Fibroblast of skin of back (primary cell): ENCODE data around the gene SYVN1. TPM values are rescaled to one million over a fixed set of nuclear protein-coding genes. Genes with fewer than 3 reads are reported as not detected.
A peak's percentile ranks its signal among the peaks of the same experiment; 100 is the strongest.
"Not testable (repeated sequence)": the region's sequence is repeated elsewhere in the genome, so short reads cannot be mapped to it uniquely, and the experiment has no call there.

Experiments used
- DNase-seq: peaks from one replicate; pipeline ENCODE4 v3.0.0-alpha.2; 2013
- polyA plus RNA-seq, 2 experiments: library from polyadenylated mRNA; unstranded; fragments of 120-200 nt; gene quantifications; one replicate each; pipeline ENCODE4 v1.2.1, GENCODE V29; 2013; ENCODE audit not compliant: insufficient read length in 2 of 2

Gene SYVN1
- 40.4 TPM for polyA plus RNA-seq (2013, experiment 1 of 2; ENCODE audit: insufficient read length)
- 40.7 TPM for polyA plus RNA-seq (2013, experiment 2 of 2; ENCODE audit: insufficient read length)

DNA sequence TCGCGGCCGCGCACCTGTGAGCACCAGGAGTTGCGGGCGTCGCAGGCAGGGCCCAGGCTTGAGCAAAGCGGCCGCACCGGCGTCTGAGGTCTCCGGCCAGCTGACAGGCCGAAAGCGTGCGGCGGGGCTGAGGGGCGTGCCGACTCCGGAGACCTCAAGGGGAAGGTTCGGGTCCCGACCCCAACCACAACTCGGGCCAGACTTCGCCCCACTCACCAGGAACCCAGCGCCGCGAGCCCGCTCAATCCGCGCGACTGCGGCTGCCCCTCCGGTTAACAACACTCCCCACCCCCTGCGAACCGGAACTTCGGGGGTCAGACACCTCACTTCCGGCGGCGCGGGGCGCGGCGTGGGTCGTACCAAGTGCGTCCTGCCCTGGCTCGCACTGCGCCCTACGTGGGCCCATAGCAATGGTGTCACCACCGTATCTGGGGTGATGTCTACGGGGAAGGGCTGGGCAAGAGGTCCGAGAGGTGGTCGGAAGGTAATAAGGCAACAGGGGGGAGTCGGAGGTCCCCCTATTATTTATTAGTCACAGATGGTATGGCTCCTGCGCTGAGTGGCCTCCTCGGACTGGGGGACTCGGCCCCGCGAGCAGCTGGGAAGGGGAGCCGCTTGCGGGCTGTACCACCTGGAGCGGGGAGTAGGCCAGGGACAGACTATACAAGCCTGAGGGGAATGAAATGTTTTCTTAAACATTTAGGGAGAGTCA is at the start of gene SYVN1:
SYVN1 (minus strand) TSS at position 280 of the 712 bp plus-strand sequence. CDS start 918 bp downstream, outside the sequence.
- DNase-seq, result peak; percentile 91

DNA sequence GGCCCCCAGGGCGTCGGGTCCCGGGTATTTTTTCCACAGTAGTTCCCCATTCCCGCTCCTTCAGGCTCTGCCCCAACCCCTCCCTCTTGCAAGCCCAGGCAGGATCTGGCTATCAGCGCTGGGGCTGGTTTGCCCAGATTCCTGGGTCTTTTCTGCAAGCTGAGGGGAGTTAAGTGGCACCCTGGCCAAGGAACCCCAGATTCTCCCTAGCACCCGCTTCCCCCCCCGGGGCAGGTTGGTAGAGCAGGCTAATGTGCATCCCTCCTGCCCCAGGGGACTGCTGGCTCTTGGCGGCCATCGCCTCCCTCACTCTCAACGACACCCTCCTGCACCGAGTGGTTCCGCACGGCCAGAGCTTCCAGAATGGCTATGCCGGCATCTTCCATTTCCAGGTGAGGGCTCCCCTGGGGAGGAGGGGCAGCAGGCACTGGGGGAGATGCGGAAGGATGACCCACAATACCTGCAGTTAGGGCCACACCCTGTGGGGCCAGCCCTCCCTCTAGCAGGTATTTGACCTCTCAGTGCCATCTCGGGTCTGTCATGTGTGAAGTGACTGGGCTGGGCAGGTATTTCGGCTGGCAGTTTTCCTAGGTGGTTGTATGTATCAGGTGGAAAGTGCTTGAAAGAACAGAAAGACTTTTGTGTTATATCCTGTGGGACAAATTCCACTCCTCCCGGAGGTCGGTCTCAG is 49.0 kb upstream of the SYVN1 start:
- DNase-seq, result no peak

DNA sequence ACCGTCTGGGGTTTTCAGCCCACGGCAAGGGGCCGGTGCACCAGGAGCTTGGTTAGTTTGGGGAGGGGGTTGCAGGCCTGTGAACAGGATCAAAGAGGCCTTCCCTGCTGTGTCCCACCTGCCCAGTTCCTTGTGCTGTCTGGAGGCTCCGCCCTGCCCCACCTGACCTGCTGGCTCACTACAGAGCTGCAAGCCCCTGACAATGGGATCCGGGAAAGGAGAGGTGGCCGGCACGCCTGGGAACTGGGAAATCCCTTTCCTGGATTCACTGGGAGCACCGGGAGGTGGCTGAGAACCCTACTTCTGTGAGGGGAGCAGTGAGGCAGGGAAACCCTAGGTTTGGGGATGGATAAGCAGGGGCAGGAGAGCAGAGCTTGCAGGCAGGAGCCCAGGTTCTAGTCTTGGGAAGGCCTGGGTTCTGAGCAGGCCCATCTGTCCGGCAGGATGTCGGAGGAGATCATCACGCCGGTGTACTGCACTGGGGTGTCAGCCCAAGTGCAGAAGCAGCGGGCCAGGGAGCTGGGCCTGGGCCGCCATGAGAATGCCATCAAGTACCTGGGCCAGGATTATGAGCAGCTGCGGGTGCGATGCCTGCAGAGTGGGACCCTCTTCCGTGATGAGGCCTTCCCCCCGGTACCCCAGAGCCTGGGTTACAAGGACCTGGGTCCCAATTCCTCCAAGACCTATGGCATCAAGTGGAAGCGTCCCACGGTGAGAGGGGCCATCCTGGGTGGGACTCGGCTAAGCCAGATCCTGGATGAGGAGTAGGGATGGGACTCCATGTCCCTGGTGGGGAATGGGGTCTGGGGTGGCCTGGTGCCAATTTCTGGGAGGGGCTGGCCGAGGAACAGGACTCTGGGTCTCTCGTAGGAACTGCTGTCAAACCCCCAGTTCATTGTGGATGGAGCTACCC is 48.2 kb upstream of the SYVN1 start:
- DNase-seq, result peak; percentile 9

DNA sequence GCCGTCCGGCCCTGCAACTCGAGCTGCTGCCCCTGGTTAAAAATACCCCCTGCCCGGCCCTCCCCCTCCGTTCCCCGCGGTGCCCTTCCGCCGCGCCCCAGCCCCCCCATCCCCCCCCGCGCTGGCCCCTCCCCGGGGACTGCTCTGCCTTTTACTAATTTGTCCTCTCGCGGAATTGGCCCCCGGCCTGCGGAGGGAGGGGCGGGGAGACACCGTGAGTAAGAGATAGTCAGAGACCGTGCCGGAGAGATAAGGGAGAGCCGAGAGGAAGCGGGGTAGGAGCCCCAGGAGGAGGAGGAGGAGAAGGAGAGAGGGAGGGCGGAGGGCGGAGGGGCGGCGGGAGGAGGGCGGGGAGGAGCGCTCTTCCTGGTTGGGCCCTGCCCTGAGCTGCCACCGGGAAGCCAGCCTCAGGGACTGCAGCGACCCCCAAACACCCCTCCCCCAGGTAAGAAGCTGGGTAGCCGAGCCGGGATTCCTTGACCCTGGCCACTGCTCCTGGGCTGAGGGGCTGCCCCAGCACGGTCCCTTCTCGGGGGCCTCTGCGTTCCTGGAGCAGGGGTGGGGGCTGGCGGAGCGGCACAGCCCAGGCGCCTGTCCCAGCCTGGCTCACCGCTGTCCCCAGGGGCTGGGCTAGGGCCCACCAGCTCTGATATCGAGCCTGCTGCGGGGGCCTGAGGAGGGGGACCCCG is 47.4 kb upstream of the SYVN1 start, which contains the start of gene CAPN1:
CAPN1 (plus strand) TSS at position 360 of the 689 bp plus-strand sequence. CDS start 774 bp downstream, outside the sequence.
- peak; percentile 95 for DNase-seq

DNA sequence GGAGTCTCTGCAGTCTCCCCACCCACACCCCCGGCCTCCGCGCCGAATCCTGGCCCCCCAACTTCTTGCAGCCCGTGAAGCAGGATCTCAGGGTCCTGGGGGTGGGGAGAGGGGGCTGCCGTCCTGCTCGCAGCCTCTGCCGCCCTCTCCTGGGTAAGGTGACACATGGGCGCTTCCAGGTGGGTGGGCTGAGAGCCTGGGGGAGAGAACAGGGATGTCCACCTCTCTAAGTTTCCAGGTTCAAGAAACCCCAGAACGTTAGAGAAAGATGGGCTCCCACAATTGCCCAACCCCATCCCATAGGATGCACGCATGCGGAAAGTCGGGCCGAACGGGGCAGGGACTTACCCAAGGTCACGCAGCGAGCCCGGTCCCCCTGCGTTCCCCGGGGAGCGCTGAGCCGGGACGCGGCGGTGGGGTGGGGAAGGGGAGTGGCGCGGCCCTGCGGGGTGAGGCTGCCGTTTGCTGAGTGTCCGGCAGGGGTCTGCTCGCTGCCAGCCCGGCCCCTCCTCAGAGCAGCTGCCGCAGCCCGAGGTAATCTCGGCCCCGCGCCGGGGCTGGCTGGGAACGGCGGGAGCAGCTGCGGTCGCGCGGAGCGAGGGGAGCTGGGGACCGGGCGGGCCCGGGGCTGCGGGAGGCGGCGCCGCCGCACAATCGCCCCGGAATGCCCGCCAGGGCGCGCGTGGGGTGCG is 46.7 kb upstream of the SYVN1 start:
- DNase-seq, result peak; percentile 65

DNA sequence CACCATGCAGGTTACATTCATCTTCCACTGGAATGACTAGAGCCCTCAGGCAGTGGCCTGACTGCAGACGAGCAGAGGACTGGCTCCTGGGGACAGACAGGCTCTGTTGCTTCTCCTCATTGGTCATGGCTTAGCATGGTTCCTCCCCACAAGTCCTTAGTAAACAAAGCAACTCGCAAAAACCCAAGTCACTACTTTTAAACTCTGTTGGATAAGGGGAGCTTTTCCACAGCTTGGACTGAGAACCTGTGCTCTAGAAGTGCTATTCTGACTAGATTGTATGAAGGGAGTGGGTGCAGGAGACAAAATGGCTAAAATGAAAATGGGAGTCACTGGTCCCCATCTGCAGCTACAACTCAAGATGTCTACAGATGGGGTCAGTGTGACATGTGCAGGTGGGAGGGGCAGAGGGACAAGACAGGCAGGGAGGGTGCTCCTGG is 40.3 kb upstream of the SYVN1 start:
- not testable (repeated sequence) for DNase-seq

DNA sequence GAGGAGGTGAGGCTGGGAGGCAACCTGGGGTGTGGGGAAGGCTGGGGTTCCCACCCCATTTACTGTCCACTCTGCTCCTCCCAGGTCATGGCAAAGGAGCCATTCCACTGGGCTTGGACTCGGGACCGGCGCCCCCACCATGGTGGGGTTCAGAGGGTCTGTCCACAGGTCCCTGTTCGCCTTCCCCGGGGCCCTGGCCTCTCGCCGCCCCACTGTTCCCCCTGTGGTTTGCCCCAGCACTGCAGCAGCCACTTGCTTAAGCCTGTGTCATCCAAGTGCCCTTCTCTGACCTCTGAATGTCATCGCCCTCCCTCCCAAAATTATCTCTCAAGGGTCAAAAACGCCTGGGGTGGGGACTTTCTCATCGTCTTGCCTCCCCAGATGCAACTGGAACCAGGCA is 38.3 kb upstream of the SYVN1 start:
- no peak for DNase-seq

DNA sequence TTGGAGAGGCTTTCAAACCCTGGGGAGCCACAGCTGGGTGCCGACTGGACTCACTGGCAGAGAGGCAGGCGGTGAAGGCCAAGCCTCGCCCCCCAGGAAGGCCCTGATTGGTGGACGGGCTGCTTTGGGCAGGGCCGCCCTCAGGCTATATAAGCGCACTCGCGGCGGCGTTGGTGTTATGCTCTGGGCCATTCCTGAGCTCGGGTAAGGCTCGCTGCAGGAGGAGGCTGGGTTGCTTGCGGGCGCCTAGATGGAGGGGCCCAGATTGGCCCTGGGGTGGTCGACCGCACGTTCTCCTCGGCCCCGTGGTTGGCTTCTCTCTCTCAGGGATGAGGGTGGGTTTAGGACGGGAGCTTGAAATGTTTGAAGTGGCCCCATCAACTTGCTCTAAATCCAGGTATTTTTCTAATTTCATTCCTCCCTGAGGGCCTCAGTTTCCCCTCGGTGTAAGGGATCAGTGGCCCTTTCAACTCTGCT is 35.8 kb upstream of the SYVN1 start, which contains the start of gene SPDYC:
SPDYC (plus strand) TSS at position 176 of the 477 bp plus-strand sequence. CDS start 1,125 bp downstream, outside the sequence.
- DNase-seq, result no peak

DNA sequence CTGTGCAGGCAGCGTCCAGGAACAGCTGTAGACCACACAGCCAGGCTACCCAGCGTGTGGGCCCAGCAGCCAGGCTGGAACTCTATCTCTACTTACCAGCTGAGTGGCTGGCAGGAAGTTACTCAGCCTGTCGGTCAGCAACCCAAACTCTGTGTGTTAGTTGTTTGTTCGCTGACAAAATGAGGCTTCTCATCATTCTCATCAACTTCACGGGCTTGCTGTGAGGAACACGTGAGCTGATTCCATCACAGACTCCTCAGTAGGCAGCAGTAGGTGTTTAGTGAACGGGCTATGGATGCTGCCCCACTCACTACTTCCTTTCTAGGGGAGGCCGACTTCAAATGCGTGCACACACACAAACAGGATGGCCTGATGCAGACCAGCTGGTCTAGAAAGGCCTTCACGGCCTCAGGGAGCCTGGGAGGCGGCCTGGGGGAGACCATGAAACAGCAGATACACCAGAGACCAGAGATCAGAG is 34.9 kb upstream of the SYVN1 start:
- DNase-seq, result peak; percentile 50

DNA sequence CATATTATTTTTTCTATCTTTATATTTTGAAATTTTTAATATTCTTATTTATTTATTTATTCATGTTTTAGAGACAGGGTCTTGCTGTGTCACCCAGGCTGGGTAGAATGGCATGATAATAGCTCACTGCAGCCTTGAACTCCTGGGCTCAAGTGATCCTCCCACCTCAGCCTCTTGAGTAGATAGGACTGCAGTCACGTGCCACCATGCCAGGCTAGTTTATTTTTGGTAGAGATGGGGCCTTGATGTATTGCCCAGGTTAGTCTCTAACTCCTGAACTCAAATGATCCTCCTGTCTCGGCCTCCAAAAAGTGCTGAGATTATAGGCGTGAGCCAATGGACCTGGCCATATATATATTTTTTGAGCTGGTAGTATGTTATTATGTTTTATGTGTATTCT is 33.3 kb upstream of the SYVN1 start:
- no peak for DNase-seq

DNA sequence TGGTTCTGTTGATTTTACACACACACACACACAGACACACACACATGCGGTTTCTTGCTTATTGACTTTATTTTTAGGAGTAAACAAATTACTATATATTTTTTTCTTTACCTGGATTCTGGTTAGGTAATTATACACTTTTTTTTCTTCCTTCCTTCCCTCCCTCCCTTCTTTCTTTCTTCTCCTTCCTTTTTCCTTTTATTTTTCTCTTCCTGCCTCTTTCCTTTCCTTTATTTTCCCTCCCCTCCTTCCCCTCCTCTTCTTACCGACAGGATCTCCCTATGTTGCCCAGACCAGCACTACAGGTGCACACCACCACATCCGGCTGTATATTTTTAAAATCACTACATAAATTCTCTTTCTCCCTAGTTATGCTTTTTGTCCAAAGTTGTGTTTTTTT is 32.6 kb upstream of the SYVN1 start:
- DNase-seq, result no peak

DNA sequence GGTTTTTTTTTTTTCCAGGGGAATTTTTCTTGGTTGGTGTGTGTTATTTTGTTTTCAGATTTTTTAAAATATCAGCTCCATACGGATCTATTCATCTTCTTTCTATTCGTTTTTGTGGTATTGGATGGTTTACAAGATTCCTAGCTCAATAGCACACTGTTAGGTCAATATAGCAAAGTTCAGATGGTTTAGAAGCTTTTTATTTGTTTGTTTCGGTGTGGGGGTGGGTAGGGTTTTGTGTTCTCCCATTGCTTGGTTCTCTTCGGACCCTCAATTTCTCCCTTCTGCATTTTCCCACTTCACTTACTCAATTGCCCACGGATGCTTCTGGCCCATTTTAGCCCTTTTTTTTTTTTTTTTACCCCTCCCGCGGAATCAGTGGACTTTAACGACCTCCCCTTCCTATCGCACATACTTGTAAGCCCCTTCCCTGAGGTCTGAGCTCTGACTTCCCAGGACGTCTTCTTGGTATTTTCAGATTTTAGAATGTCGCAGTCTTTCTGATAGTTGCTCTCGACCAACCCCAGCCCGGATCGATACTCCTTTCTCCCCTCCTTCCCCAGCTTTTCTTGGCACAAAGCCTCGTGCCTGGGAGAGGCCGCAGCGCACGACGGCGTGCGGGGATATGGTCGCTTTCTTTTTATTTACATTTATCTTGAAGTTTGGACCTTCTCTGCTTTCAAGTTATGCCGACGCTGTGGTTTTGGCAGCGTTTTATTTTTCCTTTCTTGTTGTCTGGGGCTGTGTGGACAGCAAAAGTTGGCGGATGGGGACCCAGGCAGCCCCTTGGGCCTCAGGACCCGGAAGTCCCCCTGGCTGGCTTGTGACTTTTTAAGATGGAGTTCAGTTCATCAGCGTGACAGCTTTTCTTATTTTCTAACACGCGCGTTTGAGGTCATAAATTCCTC is 31.3 kb upstream of the SYVN1 start:
- DNase-seq, result no peak

DNA sequence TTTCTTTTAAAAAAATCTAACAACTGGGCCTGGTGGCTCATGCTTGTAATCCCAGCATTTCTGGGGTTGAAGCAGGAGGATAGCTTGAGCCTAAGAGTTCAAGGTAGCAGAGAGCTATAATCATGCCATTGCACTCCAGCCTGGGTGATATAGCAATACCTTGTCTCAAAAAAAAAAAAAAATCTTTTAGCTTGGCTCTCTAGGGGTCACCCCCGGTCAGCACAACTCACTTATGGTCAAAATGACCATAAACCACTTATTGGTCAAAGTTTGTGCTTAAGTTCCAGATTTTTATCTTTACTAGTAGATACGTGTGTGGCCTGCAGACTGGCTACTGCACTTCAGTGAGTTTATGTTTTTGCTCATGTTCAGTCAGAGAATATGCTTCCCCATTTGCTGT is 29.4 kb upstream of the SYVN1 start:
- no peak for DNase-seq

DNA sequence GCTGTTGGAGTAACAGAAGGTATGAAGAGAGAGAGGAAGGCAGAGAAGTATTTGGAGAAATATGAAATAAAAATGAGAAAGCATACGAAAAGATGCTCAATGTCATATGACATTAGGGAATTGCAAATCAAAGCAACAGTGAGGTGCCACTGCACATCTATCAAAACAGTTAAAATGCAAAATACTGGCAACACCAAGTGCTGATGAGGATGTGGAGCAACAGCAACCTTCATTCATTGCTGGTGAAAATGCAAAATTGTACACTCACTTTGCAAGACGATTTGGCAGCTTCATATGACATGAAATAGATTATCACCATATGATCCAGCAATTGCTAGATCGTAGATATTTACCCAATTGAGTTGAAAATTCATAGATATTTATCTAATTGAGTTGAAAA is 26.3 kb upstream of the SYVN1 start:
- DNase-seq, result no peak

DNA sequence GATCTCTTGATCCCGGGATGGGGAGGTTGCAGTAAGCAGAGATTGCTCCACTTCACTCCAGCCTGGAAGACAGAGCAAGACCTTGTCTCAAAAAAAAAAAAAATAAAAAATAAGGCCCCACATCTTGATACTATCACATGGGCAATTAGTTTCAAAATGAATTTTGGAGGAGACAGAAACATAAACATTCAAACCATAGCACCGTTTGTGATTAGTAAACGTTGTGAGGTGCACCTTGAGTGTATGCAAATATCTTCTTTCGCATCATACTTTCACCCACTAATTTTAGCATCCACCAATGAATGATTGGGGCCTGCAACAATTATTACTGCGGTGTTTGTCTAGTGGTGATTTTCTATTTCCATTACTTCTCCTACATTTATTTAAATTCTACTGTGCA is 24.7 kb upstream of the SYVN1 start:
- DNase-seq, result no peak

DNA sequence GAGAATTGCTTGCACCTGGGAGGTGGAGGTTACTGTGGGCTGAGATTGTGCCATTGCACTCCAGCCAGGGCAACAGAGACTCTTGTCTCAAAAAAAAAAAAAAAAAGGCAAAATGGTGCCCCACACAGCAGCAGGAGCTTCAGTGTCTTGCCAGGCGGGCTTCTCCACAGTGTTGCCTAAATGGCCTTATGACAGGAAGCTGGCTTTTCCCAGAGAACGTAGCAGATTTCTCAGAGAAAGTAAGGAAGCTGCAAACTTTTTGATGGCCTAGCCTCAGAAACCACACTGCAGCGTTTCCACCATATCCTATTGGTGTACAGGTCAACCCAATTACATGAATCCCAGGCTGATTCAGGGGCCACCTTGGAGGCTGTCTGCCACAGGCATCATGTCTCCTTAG is 23.0 kb upstream of the SYVN1 start:
- no peak for DNase-seq

DNA sequence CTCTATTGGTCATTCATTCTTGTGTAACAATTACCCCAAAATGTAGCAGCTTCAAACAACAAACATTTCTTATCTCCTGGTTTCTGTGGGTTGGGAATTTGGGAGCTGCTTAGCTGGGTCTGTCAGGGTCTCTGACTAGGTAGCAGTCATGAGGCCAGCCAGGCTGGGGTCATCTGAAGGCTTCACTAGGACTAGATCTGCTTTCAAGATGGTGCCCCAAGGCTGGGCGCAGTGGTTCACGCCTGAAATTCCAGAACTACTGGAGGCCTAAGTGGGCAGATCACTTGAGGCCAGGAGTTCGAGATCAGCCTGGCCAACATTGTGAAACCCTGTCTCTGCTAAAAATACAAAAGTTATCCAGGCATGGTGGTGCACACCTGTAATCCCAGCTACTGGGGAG is 22.6 kb upstream of the SYVN1 start:
- no peak for DNase-seq

DNA sequence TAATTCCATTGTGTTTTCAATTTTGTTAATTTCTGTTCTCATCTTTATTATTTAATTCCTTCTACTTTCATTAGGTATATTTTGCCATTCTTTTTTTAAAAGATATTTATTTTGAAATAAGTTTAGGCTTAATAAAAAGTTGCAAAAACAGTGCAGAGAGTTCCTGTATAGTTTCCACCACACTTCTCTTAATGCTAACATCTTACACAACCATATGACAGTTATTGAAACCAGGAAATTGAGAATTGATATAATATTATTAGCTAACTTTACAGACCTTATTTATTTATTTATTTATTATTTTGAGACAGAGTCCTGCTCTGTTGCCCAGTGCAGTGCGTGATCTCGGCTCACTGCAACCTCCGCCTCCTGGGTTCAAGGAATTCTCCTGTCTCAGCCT is 21.9 kb upstream of the SYVN1 start:
- DNase-seq, result no peak

DNA sequence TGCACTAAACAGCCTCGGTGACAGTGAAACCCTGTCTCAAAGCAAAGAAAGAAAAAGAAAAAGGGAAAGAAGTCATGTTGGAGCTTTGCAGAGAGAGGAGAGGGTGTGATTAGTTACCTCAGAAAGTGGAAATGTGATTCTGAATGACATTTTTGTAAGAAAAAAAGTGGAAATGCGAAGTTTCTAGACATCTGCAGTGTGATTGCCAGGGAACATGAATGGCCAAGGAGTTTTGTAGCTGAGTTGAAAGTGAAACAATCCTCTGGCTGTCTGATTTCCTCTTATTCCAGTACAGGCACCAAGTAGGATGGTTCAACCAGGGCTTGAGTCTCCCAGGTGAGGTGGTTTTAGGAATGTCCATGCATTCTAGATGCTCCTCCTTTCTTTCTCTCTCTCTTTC is 17.8 kb upstream of the SYVN1 start:
- no peak for DNase-seq

DNA sequence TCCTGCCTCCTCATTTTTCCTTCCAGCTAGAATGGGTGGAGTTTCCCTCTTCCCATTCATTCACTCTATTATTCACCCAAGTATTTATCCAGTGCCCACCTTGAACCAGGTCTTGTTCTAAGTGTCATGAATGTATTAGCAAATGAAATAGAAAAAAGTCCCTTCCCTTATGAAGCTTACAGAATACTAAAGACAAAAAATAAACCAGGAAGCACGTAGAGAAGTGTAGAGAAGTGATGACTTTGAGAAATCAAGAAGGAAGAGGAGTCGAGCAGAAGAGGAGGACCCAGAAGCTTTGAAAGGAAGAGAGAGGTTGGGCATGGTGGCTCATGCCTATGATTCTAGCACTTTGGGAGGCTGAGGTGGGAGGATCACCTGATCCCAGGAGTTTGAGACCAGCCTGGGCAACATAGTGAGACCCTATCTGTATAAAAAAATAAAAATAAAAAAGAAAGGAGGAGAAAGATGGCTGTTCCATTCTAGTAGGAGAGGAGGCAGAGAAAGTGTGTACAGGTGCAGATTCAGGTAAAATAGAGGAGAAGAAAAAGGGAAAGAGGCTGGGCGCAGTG is 17.1 kb upstream of the SYVN1 start:
- no peak for DNase-seq
